NAMALWA (cell line): ENCODE data around the gene IL15RA.
"Not testable (repeated sequence)": the region's sequence is repeated elsewhere in the genome, so short reads cannot be mapped to it uniquely, and the experiment has no call there.

Experiments used
- DNase-seq: peaks from one replicate; pipeline ENCODE4 v3.0.0-alpha.2; 2015; ENCODE audit warnings: low spot score

Gene IL15RA

GRCh38 chr10:5968681-5969453 lies 8.5 kb downstream of the IL15RA start:
- DNase-seq: no peak

GRCh38 chr10:5968037-5968680 lies 9.2 kb downstream of the IL15RA start:
- no peak for DNase-seq

- DNase-seq: no peak
Measured at GRCh38 chr10:5965266-5965665, 12.1 kb downstream of the IL15RA start.

GRCh38 chr10:5964736-5965135 lies 12.6 kb downstream of the IL15RA start:
- no peak for DNase-seq

GRCh38 chr10:5963591-5963990 lies 13.8 kb downstream of the IL15RA start:
- DNase-seq: no peak

GRCh38 chr10:5963071-5963470 lies 14.3 kb downstream of the IL15RA start:
- DNase-seq: no peak

- not testable (repeated sequence) for DNase-seq
Measured at GRCh38 chr10:5962358-5962940, 14.9 kb downstream of the IL15RA start.

GRCh38 chr10:5961405-5962100 lies 15.8 kb downstream of the IL15RA start:
- DNase-seq: no peak

GRCh38 chr10:5960973-5961275 lies 16.4 kb downstream of the IL15RA start:
- not testable (repeated sequence) for DNase-seq

- no peak for DNase-seq
Measured at GRCh38 chr10:5960070-5960972, 17.0 kb downstream of the IL15RA start.

GRCh38 chr10:5959581-5960069 lies 17.7 kb downstream of the IL15RA start:
- DNase-seq: no peak

GRCh38 chr10:5959142-5959541 lies 18.2 kb downstream of the IL15RA start:
- no peak for DNase-seq

GRCh38 chr10:5958675-5959074 lies 18.7 kb downstream of the IL15RA start:
- no peak for DNase-seq

- no peak for DNase-seq
Measured at GRCh38 chr10:5958077-5958476, 19.3 kb downstream of the IL15RA start.

GRCh38 chr10:5956146-5956936 lies 21.0 kb downstream of the IL15RA start:
- no peak for DNase-seq

- DNase-seq: no peak
Measured at GRCh38 chr10:5953676-5954075, 23.7 kb downstream of the IL15RA start.

GRCh38 chr10:5952731-5953385 lies 24.5 kb downstream of the IL15RA start:
- DNase-seq: no peak

- no peak for DNase-seq
Measured at GRCh38 chr10:5951721-5952407, 25.5 kb downstream of the IL15RA start.

GRCh38 chr10:5951167-5951711 lies 26.1 kb downstream of the IL15RA start:
- no peak for DNase-seq
